CD4-positive, alpha-beta T cell (primary cell): ENCODE data around the gene DCLK1. TPM values are rescaled to one million over a fixed set of nuclear protein-coding genes. Genes with fewer than 3 reads are reported as not detected.

ENCODE experiments used
- ATAC-seq: fragments of 200-7000 bp; cut with Tn5 transposase; one replicate; pipeline ENCODE4 v1.10.0; 2022; ENCODE audit warnings: mild to moderate bottlenecking; ENCODE audit not compliant: poor library complexity
- CTCF ChIA-PET: fragments of 350-600 bp; sonication (Branson Sonifier 250); formaldehyde crosslinking; loops from one replicate; lab custom pipeline; 2021; ENCODE audit warnings: antibody characterized with exemption, inconsistent platforms; lab: Charles Lee
- POLR2A ChIA-PET: fragments of 350-600 bp; sonication (Branson Sonifier 250); formaldehyde crosslinking; loops from one replicate; lab custom pipeline; 2021; ENCODE audit warnings: antibody characterized with exemption, inconsistent platforms; lab: Charles Lee
- DNase-seq, 14 experiments: peaks; one replicate each; pipeline ENCODE4 v3.0.0-alpha.2; 2013 to 2020; ENCODE audit warnings: mixed read lengths in 2 of 14
- H3K27ac ChIP-seq, 2 donors: one replicate each; pipeline versions ENCODE4 v1.5.1 to v1.7.0; 2013; ENCODE audit warnings: low read length in 2 of 2, low read depth in 1 of 2, mild to moderate bottlenecking in 1 of 2
- H3K27me3 ChIP-seq, 2 experiments: 1 replicate in 1 of 2; 2 replicates in 1 of 2; pipeline versions ENCODE4 v1.6.1 to v1.7.0; 2013; ENCODE audit warnings: low read length in 2 of 2, control low read depth in 1 of 2, mild to moderate bottlenecking in 1 of 2, moderate library complexity in 1 of 2; ENCODE audit not compliant: insufficient read depth in 2 of 2, control insufficient read depth in 1 of 2
- H3K36me3 ChIP-seq: one replicate; pipeline ENCODE4 v1.6.1; 2013; ENCODE audit warnings: low read length, control low read depth; ENCODE audit not compliant: insufficient read depth
- H3K4me1 ChIP-seq: one replicate; pipeline ENCODE4 v1.6.1; 2013; ENCODE audit warnings: low read length, control low read depth; ENCODE audit not compliant: insufficient read depth
- H3K4me3 ChIP-seq: one replicate; pipeline ENCODE4 v1.5.1; 2013; ENCODE audit warnings: mild to moderate bottlenecking, low read length, moderate library complexity
- H3K9me3 ChIP-seq, 2 experiments: 1 replicate in 1 of 2; 2 replicates in 1 of 2; pipeline versions ENCODE4 v1.6.1 to v1.7.0; 2013; ENCODE audit warnings: low read length in 2 of 2, mild to moderate bottlenecking in 2 of 2, control low read depth in 1 of 2, moderate library complexity in 1 of 2; ENCODE audit not compliant: control insufficient read depth in 1 of 2, insufficient read depth in 1 of 2
- H3K27ac Mint-ChIP-seq: one replicate; pipeline ENCODE4 v1.8.0; 2020; ENCODE audit warnings: mixed read lengths
- H3K27me3 Mint-ChIP-seq: one replicate; pipeline ENCODE4 v1.8.0; 2021; ENCODE audit warnings: mixed read lengths
- H3K36me3 Mint-ChIP-seq: one replicate; pipeline ENCODE4 v1.8.0; 2021; ENCODE audit warnings: low read depth, mixed read lengths
- H3K4me1 Mint-ChIP-seq: one replicate; pipeline ENCODE4 v1.8.0; 2021; ENCODE audit warnings: low read depth, mixed read lengths
- H3K4me3 Mint-ChIP-seq: one replicate; pipeline ENCODE4 v1.8.0; 2020; ENCODE audit warnings: mild to moderate bottlenecking, mixed read lengths
- H3K9me3 Mint-ChIP-seq: one replicate; pipeline ENCODE4 v1.8.0; 2020; ENCODE audit warnings: mixed read lengths
- intact Hi-C, 2 experiments: fragments of 100-400 bp; cut with DNase I in 1 of 2; cut with micrococcal nuclease in 1 of 2; formaldehyde crosslinking; loops; one replicate each; pipeline versions ENCODE4 v1.15.1 to v1.9.0; 2023 to 2025; cut with DNase I, micrococcal nuclease
- total RNA-seq, 174 experiments: library from RNA in 2 of 174; stranded (reverse) in 2 of 174; gene quantifications; one replicate each; pipeline ENCODE4 v1.2.3 and lab custom pipeline; 2021 to 2026
- TF ChIP-seq, protein P1 (sequence below): fragments of 200-600 bp; IDR thresholded peaks from one replicate; pipeline ENCODE4 v1.8.0; 2022; ENCODE audit warnings: antibody characterized with exemption, mild to moderate bottlenecking

DCLK1 gene
- total RNA-seq, 2 experiments from 2014 or later: not detected

GRCh38 chr13:35780613-35781012, 350.6 kb downstream of the DCLK1 start:
- DNase-seq (no peak), ATAC-seq (no peak)
- H3K27me3 ChIP-seq: no peaks in the 10 kb centered on the region
- H3K4me3 ChIP-seq: no peak overlapping the region
- intact Hi-C loops: no loop called here
- H3K4me1 Mint-ChIP-seq: no peaks in the 10 kb centered on the region
- H3K36me3 ChIP-seq: no peaks in the 10 kb centered on the region
- H3K9me3 ChIP-seq: no peaks in the 10 kb centered on the region
- no peaks in the 10 kb centered on the region for H3K36me3 Mint-ChIP-seq
- peaks cover 7% of the 10 kb centered on the region for H3K27me3 Mint-ChIP-seq
- no peaks in the 10 kb centered on the region for H3K9me3 Mint-ChIP-seq
- TF ChIP-seq, protein P1, sequence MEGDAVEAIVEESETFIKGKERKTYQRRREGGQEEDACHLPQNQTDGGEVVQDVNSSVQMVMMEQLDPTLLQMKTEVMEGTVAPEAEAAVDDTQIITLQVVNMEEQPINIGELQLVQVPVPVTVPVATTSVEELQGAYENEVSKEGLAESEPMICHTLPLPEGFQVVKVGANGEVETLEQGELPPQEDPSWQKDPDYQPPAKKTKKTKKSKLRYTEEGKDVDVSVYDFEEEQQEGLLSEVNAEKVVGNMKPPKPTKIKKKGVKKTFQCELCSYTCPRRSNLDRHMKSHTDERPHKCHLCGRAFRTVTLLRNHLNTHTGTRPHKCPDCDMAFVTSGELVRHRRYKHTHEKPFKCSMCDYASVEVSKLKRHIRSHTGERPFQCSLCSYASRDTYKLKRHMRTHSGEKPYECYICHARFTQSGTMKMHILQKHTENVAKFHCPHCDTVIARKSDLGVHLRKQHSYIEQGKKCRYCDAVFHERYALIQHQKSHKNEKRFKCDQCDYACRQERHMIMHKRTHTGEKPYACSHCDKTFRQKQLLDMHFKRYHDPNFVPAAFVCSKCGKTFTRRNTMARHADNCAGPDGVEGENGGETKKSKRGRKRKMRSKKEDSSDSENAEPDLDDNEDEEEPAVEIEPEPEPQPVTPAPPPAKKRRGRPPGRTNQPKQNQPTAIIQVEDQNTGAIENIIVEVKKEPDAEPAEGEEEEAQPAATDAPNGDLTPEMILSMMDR: no peak
- ChIA-PET CTCF (no interaction called here), POLR2A (no interaction called here)
- H3K27ac Mint-ChIP-seq: no peak overlapping the region
- no peak overlapping the region for H3K27ac ChIP-seq
- no peaks in the 10 kb centered on the region for H3K4me1 ChIP-seq
- H3K4me3 Mint-ChIP-seq: no peak overlapping the region

DNA sequence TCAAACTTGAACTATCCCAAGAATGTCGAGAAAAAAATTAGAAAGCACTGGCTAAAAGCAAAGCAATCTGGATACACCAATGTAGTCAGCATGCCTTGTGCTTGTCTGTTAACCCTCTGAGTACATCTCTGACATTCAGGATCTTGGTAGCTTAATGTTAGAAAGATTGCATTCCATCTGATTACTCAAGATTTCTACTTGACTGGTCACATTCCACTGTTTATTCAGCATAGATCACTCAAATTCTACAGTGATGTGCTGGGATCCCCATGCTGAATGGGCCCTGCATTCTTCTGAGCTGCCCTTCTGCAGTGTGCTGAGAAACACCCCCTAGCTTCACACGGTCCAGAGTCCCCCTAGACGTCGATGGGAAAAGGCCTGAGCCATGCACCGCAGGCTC, 359.3 kb downstream of the DCLK1 start:
- H3K27ac ChIP-seq: no peak overlapping the region
- DNase-seq (no peak), ATAC-seq (no peak)
- no peaks in the 10 kb centered on the region for H3K36me3 ChIP-seq
- H3K27me3 ChIP-seq: no peaks in the 10 kb centered on the region
- Mint-ChIP-seq H3K4me3 (no peak overlapping the region), H3K9me3 (no peaks in the 10 kb centered on the region), H3K36me3 (no peaks in the 10 kb centered on the region), H3K27ac (no peak overlapping the region), H3K4me1 (no peaks in the 10 kb centered on the region), H3K27me3 (peaks cover 7% of the 10 kb centered on the region)
- intact Hi-C loops: no loop called here
- no peaks in the 10 kb centered on the region for H3K9me3 ChIP-seq
- TF ChIP-seq, protein P1: no peak
- H3K4me1 ChIP-seq: no peaks in the 10 kb centered on the region
- no peak overlapping the region for H3K4me3 ChIP-seq
- CTCF ChIA-PET: no interaction called here
- POLR2A ChIA-PET: no interaction called here

GRCh38 chr13:35770756-35771297, 360.4 kb downstream of the DCLK1 start:
- H3K4me1 ChIP-seq: no peaks in the 10 kb centered on the region
- H3K4me1 Mint-ChIP-seq: no peaks in the 10 kb centered on the region
- ChIA-PET CTCF (no interaction called here), POLR2A (no interaction called here)
- H3K27me3 Mint-ChIP-seq: peaks cover 7% of the 10 kb centered on the region
- H3K4me3 Mint-ChIP-seq: no peak overlapping the region
- DNase-seq (no peak), ATAC-seq (no peak)
- H3K9me3 ChIP-seq: no peaks in the 10 kb centered on the region
- intact Hi-C loops: no loop called here
- no peak overlapping the region for H3K4me3 ChIP-seq
- H3K36me3 ChIP-seq: no peaks in the 10 kb centered on the region
- no peaks in the 10 kb centered on the region for H3K27me3 ChIP-seq
- H3K27ac ChIP-seq: no peak overlapping the region
- H3K9me3 Mint-ChIP-seq: no peaks in the 10 kb centered on the region
- H3K36me3 Mint-ChIP-seq: no peaks in the 10 kb centered on the region
- no peak overlapping the region for H3K27ac Mint-ChIP-seq
- TF ChIP-seq, protein P1: no peak
